NCI-H1092 treated with DMSO at 0.1 percent for 48 hours (cell line): Measurements from ENCODE around the gene ZMIZ2.

ENCODE experiments used
- DNase-seq: peaks from one replicate; lab custom pipeline; 2025; lab: John Stamatoyannopoulos, UW

ZMIZ2 gene

GRCh38 chr7:44755698-44756627, 7.3 kb downstream of the ZMIZ2 start:
- DNase-seq: no peak

- DNase-seq: no peak
Observed at GRCh38 chr7:44756904-44757303, 8.3 kb downstream of the ZMIZ2 start.

GRCh38 chr7:44757311-44757710, 8.7 kb downstream of the ZMIZ2 start:
- DNase-seq: peak; percentile 6

- no peak for DNase-seq
Observed at GRCh38 chr7:44757739-44758138, 9.1 kb downstream of the ZMIZ2 start.

GRCh38 chr7:44759246-44759645, 10.6 kb downstream of the ZMIZ2 start:
- no peak for DNase-seq

GRCh38 chr7:44760034-44760580, 11.5 kb downstream of the ZMIZ2 start:
- no peak for DNase-seq

GRCh38 chr7:44761207-44762161, 12.8 kb downstream of the ZMIZ2 start:
- DNase-seq: no peak

- no peak for DNase-seq
Observed at GRCh38 chr7:44762300-44762699, 13.7 kb downstream of the ZMIZ2 start.

- DNase-seq: no peak
Observed at GRCh38 chr7:44762726-44763522, 14.3 kb downstream of the ZMIZ2 start.

GRCh38 chr7:44764081-44764480, 15.4 kb downstream of the ZMIZ2 start:
- no peak for DNase-seq

- no peak for DNase-seq
Observed at GRCh38 chr7:44764665-44765578, 16.3 kb downstream of the ZMIZ2 start.

GRCh38 chr7:44765579-44766415, 17.1 kb downstream of the ZMIZ2 start:
- no peak for DNase-seq

GRCh38 chr7:44766416-44766801, 17.8 kb downstream of the ZMIZ2 start:
- no peak for DNase-seq

GRCh38 chr7:44767134-44767911, 18.7 kb downstream of the ZMIZ2 start:
- no peak for DNase-seq

GRCh38 chr7:44767912-44768627, 19.4 kb downstream of the ZMIZ2 start:
- peak; percentile 18 for DNase-seq

GRCh38 chr7:44768628-44769371, 20.2 kb downstream of the ZMIZ2 start:
- no peak for DNase-seq

GRCh38 chr7:44769376-44769775, 20.7 kb downstream of the ZMIZ2 start:
- no peak for DNase-seq
